H1 (cell line): Measurements from ENCODE around the gene NPHP4. TPM values are rescaled to one million over a fixed set of nuclear protein-coding genes. Genes with fewer than 3 reads are reported as not detected.

Source experiments
- CTCF ChIA-PET: fragments of 300-600 bp; sonication (Branson Sonifier 250); formaldehyde crosslinking; loops from one replicate; lab custom pipeline; 2021; ENCODE audit not compliant: partially characterized antibody; lab: Charles Lee
- POLR2A ChIA-PET: fragments of 300-600 bp; sonication (Branson Sonifier 250); formaldehyde crosslinking; loops from one replicate; lab custom pipeline; 2021; ENCODE audit warnings: inconsistent platforms; ENCODE audit not compliant: partially characterized antibody; lab: Charles Lee
- DNase-seq, 2 experiments: peaks; one replicate each; pipeline versions ENCODE4 v3.0.0 to v3.0.0-alpha.2; 2010 to 2022; ENCODE audit warnings: low spot score in 2 of 2, low read depth in 1 of 2, mixed read lengths in 1 of 2
- FAIRE-seq: peaks from 2 replicates; lab custom pipeline; 2011; peaks lifted over from hg19 to GRCh38; lab: Jason Lieb, UNC
- H2AFZ ChIP-seq: 2 replicates; pipeline ENCODE4 v1.8.1; 2012; ENCODE audit warnings: low read length, inconsistent platforms
- H2AK5ac ChIP-seq: 2 replicates; pipeline ENCODE4 v1.6.1; 2013; ENCODE audit warnings: low read depth, low read length
- H2BK120ac ChIP-seq: replicated peaks from 2 replicates; pipeline ENCODE3; 2013; ENCODE audit warnings: low read depth, low read length, inconsistent platforms
- H2BK12ac ChIP-seq: 2 replicates; pipeline ENCODE4 v1.6.1; 2013; ENCODE audit warnings: low read depth, low read length
- H2BK15ac ChIP-seq: 2 replicates; pipeline ENCODE4 v1.6.1; 2013; ENCODE audit warnings: low read length
- H2BK20ac ChIP-seq: 2 replicates; pipeline ENCODE4 v1.6.1; 2013; ENCODE audit warnings: low read length
- H2BK5ac ChIP-seq: 2 replicates; pipeline ENCODE4 v1.6.1; 2013; ENCODE audit warnings: low read depth, low read length
- H3K14ac ChIP-seq: 2 replicates; pipeline ENCODE4 v1.6.1; 2013; ENCODE audit warnings: inconsistent platforms; ENCODE audit not compliant: insufficient read length
- H3K18ac ChIP-seq: 2 replicates; pipeline ENCODE4 v1.6.1; 2013; ENCODE audit warnings: low read length; ENCODE audit errors: extremely low read depth
- H3K23ac ChIP-seq: 2 replicates; pipeline ENCODE4 v1.6.1; 2013; ENCODE audit warnings: inconsistent platforms; ENCODE audit not compliant: insufficient read length
- H3K23me2 ChIP-seq: 2 replicates; pipeline ENCODE4 v1.6.1; 2013; ENCODE audit warnings: low read depth, low read length
- H3K27ac ChIP-seq: 2 replicates; pipeline ENCODE4 v1.6.1; 2011; ENCODE audit warnings: low read depth, low read length, inconsistent platforms
- H3K27me3 ChIP-seq, 4 experiments: replicated peaks in 1 of 4; 1 replicate in 1 of 4; 2 replicates in 3 of 4; pipeline versions ENCODE4 v1.6.1 to v1.8.1; 2011 to 2013; ENCODE audit warnings: low read length in 3 of 4, mild to moderate bottlenecking in 3 of 4, inconsistent platforms in 2 of 4, mixed read lengths in 2 of 4, moderate library complexity in 1 of 4; ENCODE audit not compliant: control insufficient read depth in 3 of 4, insufficient read depth in 3 of 4; ENCODE audit errors: extremely low read depth in 1 of 4
- H3K36me3 ChIP-seq, 4 experiments: 2 replicates each; pipeline versions ENCODE4 v1.6.1 to v1.8.1; 2011 to 2013; ENCODE audit warnings: mild to moderate bottlenecking in 4 of 4, low read length in 3 of 4, moderate library complexity in 2 of 4, control low read depth in 1 of 4, inconsistent platforms in 1 of 4; ENCODE audit not compliant: insufficient read depth in 4 of 4, control insufficient read depth in 2 of 4
- H3K4ac ChIP-seq: replicated peaks from 2 replicates; pipeline ENCODE3; 2013; ENCODE audit warnings: low read length, low read depth, mixed read lengths, inconsistent platforms; ENCODE audit not compliant: insufficient read length
- H3K4me1 ChIP-seq, 4 experiments: replicated peaks in 1 of 4; 1 replicate in 1 of 4; 2 replicates in 3 of 4; pipeline versions ENCODE4 v1.6.1 to v1.8.1; 2011 to 2013; ENCODE audit warnings: low read length in 3 of 4, inconsistent platforms in 2 of 4, mixed read lengths in 1 of 4; ENCODE audit not compliant: insufficient read depth in 4 of 4, control insufficient read depth in 3 of 4
- H3K4me2 ChIP-seq, 2 experiments: 2 replicates each; pipeline versions ENCODE4 v1.6.1 to v1.8.1; 2011 to 2013; ENCODE audit warnings: low read depth in 2 of 2, low read length in 2 of 2, control low read depth in 1 of 2, inconsistent platforms in 1 of 2, mild to moderate bottlenecking in 1 of 2; ENCODE audit not compliant: insufficient read depth in 1 of 2
- H3K4me3 ChIP-seq, 4 experiments: fragments of 200-600, 300-600 bp in 1 of 4; sonication (generic), shearing (Covaris generic), sonication (Bioruptor Twin) in 1 of 4; 2 replicates each; pipeline versions ENCODE4 v1.5.1 to v1.8.1; 2011 to 2016; ENCODE audit warnings: low read length in 4 of 4, low read depth in 3 of 4, control low read depth in 2 of 4, inconsistent platforms in 2 of 4, mild to moderate bottlenecking in 2 of 4, mixed read lengths in 1 of 4, moderate library complexity in 1 of 4; ENCODE audit not compliant: insufficient read depth in 2 of 4; ENCODE audit errors: extremely low read depth in 1 of 4
- H3K56ac ChIP-seq: replicated peaks from 2 replicates; pipeline ENCODE3; 2013; ENCODE audit warnings: low read depth, mild to moderate bottlenecking, mixed read lengths, low read length, inconsistent platforms; ENCODE audit not compliant: insufficient read length
- H3K79me1 ChIP-seq: 2 replicates; pipeline ENCODE4 v1.6.1; 2013; ENCODE audit warnings: low read depth, low read length, control low read depth
- H3K79me2 ChIP-seq, 2 experiments: 2 replicates each; pipeline versions ENCODE4 v1.6.1 to v1.8.1; 2012 to 2013; ENCODE audit warnings: low read length in 2 of 2, mild to moderate bottlenecking in 2 of 2, inconsistent platforms in 1 of 2; ENCODE audit not compliant: insufficient read depth in 2 of 2, control insufficient read depth in 1 of 2
- H3K9ac ChIP-seq, 4 experiments: replicated peaks in 1 of 4; 1 replicate in 1 of 4; 2 replicates in 3 of 4; pipeline versions ENCODE4 v1.6.1 to v1.8.1; 2011 to 2013; ENCODE audit warnings: low read depth in 3 of 4, low read length in 3 of 4, control low read depth in 2 of 4, mild to moderate bottlenecking in 2 of 4, moderate library complexity in 2 of 4, inconsistent platforms in 1 of 4; ENCODE audit errors: extremely low read depth in 1 of 4
- H3K9me3 ChIP-seq, 2 experiments: 2 replicates each; pipeline versions ENCODE4 v1.6.1 to v1.8.1; 2012 to 2013; ENCODE audit warnings: mild to moderate bottlenecking in 2 of 2, moderate library complexity in 2 of 2, control low read depth in 1 of 2, inconsistent platforms in 1 of 2, low read depth in 1 of 2, low read length in 1 of 2, mixed read lengths in 1 of 2; ENCODE audit not compliant: insufficient read depth in 2 of 2
- H4K20me1 ChIP-seq, 2 experiments: replicated peaks in 1 of 2; 2 replicates each; pipeline versions ENCODE3 to v1.8.1; 2011 to 2013; ENCODE audit warnings: inconsistent platforms in 2 of 2, low read length in 2 of 2, mild to moderate bottlenecking in 1 of 2; ENCODE audit not compliant: insufficient read depth in 2 of 2, control insufficient read depth in 1 of 2
- H4K5ac ChIP-seq: 2 replicates; pipeline ENCODE4 v1.6.1; 2013; ENCODE audit warnings: low read length, low read depth, mixed read lengths, inconsistent platforms; ENCODE audit not compliant: insufficient read length
- H4K8ac ChIP-seq: 2 replicates; pipeline ENCODE4 v1.8.0; 2013; ENCODE audit warnings: mild to moderate bottlenecking, moderate library complexity, low read length, inconsistent platforms; ENCODE audit not compliant: insufficient read depth; ENCODE audit errors: extremely low read depth
- H4K91ac ChIP-seq: replicated peaks from 2 replicates; pipeline ENCODE3; 2013; ENCODE audit warnings: low read length, mixed read lengths, inconsistent platforms; ENCODE audit not compliant: insufficient read length
- CREB1 ChIP-seq: IDR thresholded peaks from 2 replicates; pipeline ENCODE4 v1.6.1; 2012; ENCODE audit warnings: inconsistent platforms
- HDAC2 ChIP-seq, 2 experiments: fragments of 300-600 bp in 1 of 2; sonication (generic) in 1 of 2; IDR thresholded peaks; 2 replicates each; pipeline ENCODE4 v1.6.1; 2011 to 2012; ENCODE audit warnings: low read depth in 2 of 2, low read length in 2 of 2, mild to moderate bottlenecking in 2 of 2, moderate library complexity in 2 of 2, borderline replicate concordance in 1 of 2, inconsistent platforms in 1 of 2
- JUND ChIP-seq: IDR thresholded peaks from 2 replicates; pipeline ENCODE4 v1.6.1; 2011; ENCODE audit warnings: mild to moderate bottlenecking, improper control_type of control experiment, low read length
- MAFK ChIP-seq: IDR thresholded peaks from 2 replicates; pipeline ENCODE4 v1.6.1; 2012; ENCODE audit warnings: low read depth, mild to moderate bottlenecking, improper control_type of control experiment, low read length
- POLR2AphosphoS5 ChIP-seq: IDR thresholded peaks from 2 replicates; pipeline ENCODE4 v1.6.1; 2011; ENCODE audit warnings: low read depth, low read length
- POU5F1 ChIP-seq: IDR thresholded peaks from 2 replicates; pipeline ENCODE4 v1.6.1; 2011; ENCODE audit warnings: low read depth, mild to moderate bottlenecking, low read length, moderate library complexity
- RBBP5 ChIP-seq: IDR thresholded peaks from 2 replicates; pipeline ENCODE4 v1.7.1; 2012; ENCODE audit warnings: low read depth, mild to moderate bottlenecking, inconsistent platforms, low read length, moderate library complexity, borderline replicate concordance
- SIX5 ChIP-seq: IDR thresholded peaks from 2 replicates; pipeline ENCODE4 v1.6.1; 2011; ENCODE audit warnings: mild to moderate bottlenecking, low read depth, low read length
- SP2 ChIP-seq: IDR thresholded peaks from 2 replicates; pipeline ENCODE4 v1.6.1; 2012; ENCODE audit warnings: mild to moderate bottlenecking, low read length, inconsistent platforms
- WGBS, 2 experiments: shearing (Covaris generic) in 1 of 2; methylation state at CpG; one replicate each; pipeline versions ENCODE4 v1.1.6 to v1.1.7; 2013 to 2015; ENCODE audit warnings: low lambda C conversion rate in 2 of 2, mixed read lengths in 2 of 2, inconsistent platforms in 1 of 2, low coverage in 1 of 2, missing lambda C conversion rate in 1 of 2; ENCODE audit not compliant: insufficient replicate concordance in 2 of 2, insufficient coverage in 1 of 2, insufficient read length in 1 of 2; ENCODE audit errors: extremely low coverage in 1 of 2, missing lambda C conversion rate in 1 of 2; 5-methylcytosine and 5-hydroxymethylcytosine counted together
- polyA plus RNA-seq, 7 experiments: library from polyadenylated mRNA; depleted of rRNA in 3 of 7; stranded (reverse) in 5 of 7; unstranded in 2 of 7; fragments of >200 nt in 5 of 7; fragments of 200-250 nt in 2 of 7; gene quantifications; 1 replicate in 5 of 7; 2 replicates in 1 of 7; 4 replicates in 1 of 7; pipeline versions ENCODE4 v1.2.1 to v1.2.3, GENCODE V29; 2011 to 2013; ENCODE audit warnings: missing spikeins in 2 of 7, mixed read lengths in 2 of 7
- total RNA-seq: library from RNA; stranded (reverse); fragmentation: NEBNext Ultra II Directional; extraction: Animal tissue kit (Norgen Biotek cat#: 25700); gene quantifications from 2 replicates; pipeline ENCODE4 v1.2.1, GENCODE V29; 2021

NPHP4 gene
- total and polyA plus RNA-seq, 2 of the 8 experiments (the other 6 are each of a cell fraction or from before 2014, with no cell fraction given): 5.8 to 14.0 TPM

DNA sequence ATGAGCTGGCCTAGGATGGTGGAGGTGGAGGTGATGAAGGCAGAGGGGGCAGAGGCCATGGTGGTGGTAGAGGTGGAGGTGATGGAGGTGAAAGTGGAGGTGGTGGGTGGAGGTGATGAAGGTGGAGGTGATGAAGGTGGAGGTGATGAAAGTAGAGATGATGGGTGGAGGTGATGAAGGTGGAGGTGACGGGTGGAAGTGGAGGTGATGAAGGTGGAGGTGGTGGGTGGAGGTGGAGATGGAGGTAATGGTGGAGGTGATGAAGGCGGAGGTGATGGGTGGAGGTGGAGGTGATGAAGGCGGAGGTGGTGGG lies 19.7 kb upstream of the NPHP4 start:
- Histone ChIP-seq H2AK5ac (no peak overlapping the region), H3K27me3 (no peaks in the 10 kb centered on the region), H3K9me3 (no peaks in the 10 kb centered on the region), H3K4me2 (no peak overlapping the region), H3K9ac (no peak overlapping the region), H3K36me3 (no peaks in the 10 kb centered on the region), H2BK5ac (no peak overlapping the region), H4K8ac (no peak overlapping the region), H3K4me1 (no peaks in the 10 kb centered on the region), H2BK12ac (no peak overlapping the region), H4K20me1 (peaks cover 0 to 5% of the 10 kb centered on the region in 2 experiments), H2AFZ (no peak overlapping the region), H3K56ac (no peak overlapping the region), H2BK120ac (no peak overlapping the region), H4K91ac (no peak overlapping the region), H3K23me2 (peaks cover 4% of the 10 kb centered on the region; the same call in 1 of the 2 replicates), H3K79me2 (no peaks in the 10 kb centered on the region), H3K27ac (no peak overlapping the region), H4K5ac (no peak overlapping the region), H3K23ac (no peak overlapping the region), H2BK15ac (no peak overlapping the region), H3K79me1 (no peaks in the 10 kb centered on the region), H3K4ac (no peak overlapping the region), H3K14ac (no peak overlapping the region), H2BK20ac (no peak overlapping the region), H3K4me3 (no peak overlapping the region), H3K18ac (no peak overlapping the region)
- POLR2A ChIA-PET: no interaction called here
- no peak for TF ChIP-seq SP2
- no peak for TF ChIP-seq POLR2AphosphoS5
- no peak for TF ChIP-seq POU5F1
- no peak for TF ChIP-seq SIX5
- no peak for TF ChIP-seq CREB1
- no peak for TF ChIP-seq MAFK
- TF ChIP-seq HDAC2 (IDR thresholded peaks at IDR 0.05; ENCODE audit: borderline replicate concordance in 1 of 2, low read depth in 2 of 2, low read length in 2 of 2): no peak
- no peak for TF ChIP-seq RBBP5
- TF ChIP-seq JUND: no peak
- FAIRE-seq: no peak
- DNase-seq: no peak
- CTCF ChIA-PET: interaction anchor here (0.9 to 2.5 kb wide), 4 partner anchors 9 to 140 kb away, joined by 3 to 9 read pairs (median 5); no protein-coding TSS in a partner anchor
- WGBS, 2 experiments: 83% methylated on average over 1 to 3 of the region's 3 CpGs
